ENCODE data around the gene TTC27.
"Not testable (repeated sequence)": the region's sequence is repeated elsewhere in the genome, so short reads cannot be mapped to it uniquely, and the experiment has no call there.

Gene TTC27

DNA sequence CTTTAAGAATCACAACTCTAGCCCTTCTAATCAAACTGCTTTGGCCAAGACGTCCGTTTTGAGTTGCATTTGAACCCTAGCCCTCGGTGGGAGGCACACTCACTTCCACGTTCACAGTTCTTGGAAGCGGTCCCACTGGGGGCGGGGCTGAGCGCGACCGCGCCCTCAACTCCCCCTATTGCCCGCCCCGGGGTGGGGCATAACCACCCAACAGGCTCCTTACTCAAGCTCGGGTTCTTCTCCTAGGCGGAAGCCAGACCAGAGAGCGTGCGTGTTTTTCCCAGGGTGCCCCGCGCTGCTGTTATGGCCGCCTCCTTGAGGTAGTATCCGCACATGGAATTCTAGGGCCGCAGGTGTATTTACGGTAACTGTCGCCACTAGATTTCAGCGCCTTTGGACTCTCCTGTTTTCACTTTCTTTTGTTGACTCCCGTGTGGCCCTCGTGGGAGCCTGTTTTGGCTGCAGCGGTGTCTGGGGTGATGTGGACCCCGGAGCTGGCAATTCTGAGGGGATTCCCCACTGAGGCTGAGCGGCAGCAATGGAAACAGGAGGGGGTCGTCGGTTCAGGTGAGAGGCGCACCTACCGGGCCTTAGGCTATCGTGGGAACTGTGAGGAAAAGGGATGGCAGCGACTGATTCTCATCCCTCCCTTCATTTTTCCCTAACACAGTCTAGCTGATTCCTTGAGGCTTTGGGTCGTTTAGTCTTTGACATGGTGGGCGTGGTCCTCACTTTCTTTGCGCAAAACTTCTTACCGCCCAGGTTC is at the start of gene TTC27:
TSS of gene TTC27 (plus strand) at position 237 of the 766 bp plus-strand sequence. CDS start at position 480, 243 bp downstream.
- peak; percentile 93 for DNase-seq

DNA sequence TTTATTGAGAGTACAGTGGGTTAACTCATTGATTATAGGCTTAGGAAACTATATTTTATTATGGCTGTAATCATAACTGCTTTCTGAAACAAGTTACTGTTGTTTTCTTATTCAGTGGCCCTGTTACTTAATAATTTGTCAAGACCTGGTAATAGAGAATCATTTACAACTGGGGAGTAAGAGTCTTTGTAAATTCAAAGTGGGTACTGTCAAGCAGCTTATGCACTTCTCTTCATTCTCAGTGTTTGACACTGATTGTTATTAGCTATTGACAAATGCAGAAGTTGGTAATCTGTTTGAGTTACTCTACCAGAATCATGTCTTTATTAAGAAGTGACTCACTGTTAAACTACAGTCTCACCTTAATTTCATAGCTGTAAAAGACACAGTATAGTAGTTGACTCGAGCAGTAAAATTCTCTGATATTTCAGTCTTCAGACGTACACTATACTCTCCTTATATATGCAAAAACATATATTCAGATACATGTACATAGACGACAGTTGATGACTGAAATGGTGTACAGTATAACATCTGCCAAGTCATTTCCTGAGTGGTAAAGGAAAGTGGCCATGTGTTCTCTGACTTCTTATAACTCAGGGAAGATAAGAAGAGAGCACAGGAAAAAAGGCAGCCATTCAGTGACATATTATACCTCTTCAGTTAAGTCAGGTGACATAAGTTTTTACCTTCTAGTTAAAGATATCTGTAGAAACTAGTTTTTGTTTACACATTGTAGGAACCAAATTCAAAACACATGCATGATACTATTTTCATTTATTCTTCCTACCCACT is 36.0 kb upstream of the TTC27 start:
- no peak for DNase-seq

DNA sequence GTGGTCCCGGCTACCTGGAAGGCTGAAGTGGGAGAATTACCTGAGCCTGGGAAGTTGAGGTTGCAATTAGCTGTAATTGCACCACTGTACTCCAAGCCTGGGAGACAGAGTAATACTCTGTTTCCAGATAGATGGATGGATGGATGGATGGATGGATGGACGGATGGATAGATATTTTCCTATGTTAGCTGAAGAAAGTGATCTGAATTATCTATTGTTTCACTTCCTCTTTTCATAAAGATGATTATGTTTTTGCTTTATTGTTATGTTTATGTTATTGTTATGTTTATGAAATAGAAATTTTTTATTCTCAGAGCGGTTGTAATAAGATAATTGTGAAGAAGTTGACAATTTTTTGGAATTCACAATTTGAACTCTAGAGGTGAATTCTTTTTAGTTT is 33.3 kb upstream of the TTC27 start:
- DNase-seq: no peak

DNA sequence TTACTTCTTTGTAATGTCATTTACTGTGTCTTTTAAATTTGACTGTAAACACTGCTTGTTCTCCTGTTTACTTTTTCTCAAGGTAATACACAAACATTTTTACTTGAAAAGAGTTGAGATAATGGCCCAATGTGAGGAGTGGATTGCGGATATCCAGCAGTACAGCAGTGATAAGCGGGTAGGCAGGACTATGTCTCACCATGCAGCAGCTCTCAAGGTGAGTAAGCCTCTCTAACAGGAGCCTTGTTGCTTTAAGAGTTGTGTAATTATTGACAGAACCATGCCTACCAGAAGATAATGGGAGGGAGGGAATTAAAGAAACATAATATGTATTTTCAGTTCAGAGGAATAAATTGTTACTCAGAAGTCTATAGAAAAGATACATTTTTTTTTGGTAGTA is 16.5 kb upstream of the TTC27 start:
- DNase-seq: no peak

DNA sequence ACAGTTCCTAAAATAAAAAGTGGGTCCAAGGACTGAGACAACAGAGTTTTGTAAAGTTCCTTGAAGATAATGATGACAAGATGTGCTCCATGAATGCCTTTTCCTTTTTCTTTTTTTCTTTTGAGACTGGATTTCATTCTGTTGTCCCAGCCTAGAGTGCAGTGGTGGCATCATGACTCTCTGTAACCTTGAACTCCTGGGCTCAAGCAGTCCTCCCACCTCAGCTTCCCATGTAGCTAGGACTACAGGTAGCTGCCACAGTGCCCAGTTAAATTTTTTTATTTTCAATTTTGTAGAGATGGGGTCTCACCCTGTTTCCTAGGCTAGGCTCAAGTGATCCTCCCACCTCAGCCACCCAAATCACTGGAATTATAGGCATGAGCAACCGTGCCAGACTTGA is 16.1 kb upstream of the TTC27 start:
- no peak for DNase-seq

DNA sequence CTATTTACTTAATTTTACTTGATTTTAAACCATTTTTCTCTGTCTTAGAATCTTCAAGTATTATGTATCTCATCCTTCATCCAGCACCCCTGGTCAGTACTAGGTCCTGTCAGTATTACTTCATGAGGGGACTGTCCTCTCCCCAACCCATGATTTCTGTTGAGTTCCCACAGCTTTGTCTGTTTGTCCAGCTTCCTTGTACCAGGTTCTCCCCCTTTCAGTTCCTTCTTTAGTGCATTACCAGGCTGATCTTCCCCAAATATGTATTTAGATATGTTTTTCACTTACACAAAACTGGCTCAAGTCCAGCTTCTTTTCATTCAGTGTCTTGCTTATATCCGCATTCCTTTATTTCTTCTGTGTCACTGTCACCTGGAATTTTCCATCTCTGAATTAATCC is 13.8 kb upstream of the TTC27 start:
- DNase-seq: no peak

DNA sequence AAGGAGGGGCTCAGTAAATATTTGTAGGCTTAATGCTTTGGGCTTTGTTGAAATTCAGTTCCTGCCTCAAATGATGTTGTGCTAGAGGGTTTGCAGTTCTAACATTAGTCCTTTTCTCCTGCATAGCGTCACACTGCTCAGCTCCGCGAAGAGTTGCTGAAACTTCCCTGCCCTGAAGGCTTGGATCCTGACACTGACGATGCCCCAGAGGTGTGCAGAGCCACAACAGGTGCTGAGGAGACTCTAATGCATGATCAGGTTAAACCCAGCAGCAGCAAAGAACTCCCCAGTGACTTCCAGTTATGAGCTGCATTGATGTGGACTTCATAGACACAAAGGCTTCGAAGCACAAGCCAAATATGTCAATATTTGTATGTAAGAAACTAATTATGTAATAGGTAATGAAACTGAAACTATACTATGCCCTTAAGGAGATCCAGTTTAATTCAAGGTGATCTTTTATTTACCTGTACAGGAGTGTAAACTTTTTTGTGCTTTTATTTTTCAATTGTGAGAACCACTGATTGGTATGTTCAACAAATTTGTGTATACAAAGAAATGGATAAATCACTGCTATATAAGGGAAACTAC is 10.2 kb upstream of the TTC27 start:
- DNase-seq: no peak

DNA sequence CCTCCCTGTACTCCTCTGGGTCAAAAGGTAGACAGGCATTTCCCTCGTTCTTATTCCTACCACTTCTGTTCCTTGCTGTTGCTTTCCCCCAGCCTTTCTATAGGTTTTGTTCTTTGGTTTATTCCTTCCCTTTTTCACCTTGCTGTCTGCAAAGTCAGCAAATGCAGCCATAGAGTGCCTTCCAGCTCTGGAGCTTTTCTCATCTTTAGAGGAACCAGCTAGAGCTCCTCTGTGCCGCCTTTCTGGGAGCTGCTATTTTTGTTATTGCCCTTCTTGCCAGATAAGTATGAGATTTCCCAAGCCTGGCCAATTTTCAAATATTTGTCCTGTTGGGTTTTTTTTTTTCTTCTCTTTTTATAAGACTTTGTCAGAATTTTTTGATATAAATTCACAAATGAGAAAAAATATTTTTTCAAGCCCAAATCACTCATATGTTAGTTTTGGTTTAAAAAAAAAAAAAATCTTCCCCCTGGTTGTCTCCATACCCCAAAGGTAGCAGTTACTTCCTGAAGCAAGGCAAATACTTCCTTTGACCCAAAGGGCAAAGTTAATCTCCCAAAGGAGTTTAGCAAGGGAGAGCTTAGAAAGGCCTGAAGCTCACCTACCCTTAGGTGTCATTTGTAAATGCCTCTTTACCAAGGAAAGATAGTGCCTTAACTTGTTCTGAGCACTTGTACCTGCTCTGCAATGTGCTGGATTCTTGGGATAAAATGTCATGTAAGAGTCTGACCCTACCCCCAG is 5.1 kb upstream of the TTC27 start:
- no peak for DNase-seq

DNA sequence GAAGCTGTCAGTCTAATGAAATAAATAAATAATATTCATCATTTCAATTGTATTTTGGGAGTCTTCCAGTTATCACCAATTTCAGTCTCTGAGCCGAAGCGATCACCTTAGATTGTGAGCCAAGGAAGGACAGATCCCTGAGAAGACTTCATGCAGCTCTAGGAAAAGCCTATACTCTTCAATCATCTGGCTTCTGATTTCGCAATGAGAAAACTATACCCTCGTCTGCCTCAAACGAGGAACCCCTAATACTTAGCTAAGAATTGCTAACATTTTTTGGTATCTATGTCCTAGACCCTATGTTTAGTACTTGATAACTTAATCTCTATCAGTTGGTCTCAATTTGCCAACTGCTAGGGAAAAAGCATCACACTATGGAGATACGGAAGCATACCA is 4.5 kb upstream of the TTC27 start:
- no peak for DNase-seq

DNA sequence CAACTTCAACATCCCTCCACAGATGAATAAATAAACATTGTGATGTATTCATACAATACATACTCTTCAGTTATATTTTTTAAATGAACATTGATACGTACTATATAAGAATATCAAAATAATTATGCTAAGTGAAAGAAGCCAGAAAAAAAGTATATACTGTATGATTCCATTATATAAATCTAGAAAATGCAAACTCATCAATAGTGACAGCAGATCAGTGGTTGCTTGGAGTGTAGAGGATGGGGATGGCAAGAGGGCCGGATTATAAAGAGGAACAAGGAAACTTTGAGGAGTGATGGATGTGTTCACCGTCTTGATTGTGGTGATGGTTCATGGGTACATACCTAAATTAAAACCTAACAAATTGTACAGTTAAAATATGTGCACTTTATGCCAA is 3.0 kb upstream of the TTC27 start:
- no peak for DNase-seq

DNA sequence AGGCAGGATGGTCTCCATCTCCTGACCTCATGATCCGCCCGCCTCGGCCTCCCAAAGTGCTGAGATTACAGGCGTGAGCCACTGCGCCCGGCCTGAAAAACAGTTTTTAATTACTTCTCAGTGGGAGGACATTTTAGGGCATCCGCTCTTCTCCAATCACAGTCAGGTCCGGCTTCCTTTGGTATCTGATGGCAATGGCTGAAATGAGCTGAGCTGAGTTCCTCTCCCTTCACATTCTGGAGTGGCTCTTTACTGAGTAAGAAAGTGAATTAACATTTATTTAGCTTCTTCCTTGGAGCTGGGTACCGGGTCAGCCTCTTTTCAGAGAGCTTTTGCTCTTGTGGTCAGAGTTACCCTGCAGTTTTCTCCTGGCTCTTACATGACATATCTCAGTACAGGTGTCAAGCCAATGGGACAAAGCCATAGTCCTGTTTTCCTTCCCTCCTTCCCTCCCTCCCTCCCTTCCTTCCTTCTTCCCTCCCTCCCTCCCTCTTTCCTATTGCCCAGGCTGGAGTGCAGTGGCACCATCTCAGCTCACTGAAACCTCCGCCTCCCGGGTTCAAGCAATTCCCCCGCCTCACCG is 1.1 kb upstream of the TTC27 start:
- DNase-seq: no peak

DNA sequence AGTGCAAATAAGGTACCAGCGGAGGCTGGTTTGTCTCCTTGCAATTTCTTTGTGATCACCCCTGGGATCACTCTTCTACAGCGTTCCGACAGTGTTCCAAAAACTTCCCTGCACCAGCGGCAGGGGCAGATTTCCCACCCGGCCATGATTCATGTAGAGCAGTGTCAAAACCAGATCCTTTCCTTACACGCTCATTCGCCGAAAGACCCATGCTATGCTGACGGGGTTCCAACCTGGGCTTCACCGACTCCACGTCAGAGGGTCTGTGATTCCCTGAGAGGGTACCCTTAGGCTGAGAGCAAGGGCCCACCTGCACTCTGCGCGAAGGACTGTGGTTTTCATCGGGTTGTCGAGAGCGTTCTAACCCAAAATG is 423 bp upstream of the TTC27 start:
- DNase-seq: peak; percentile 1

DNA sequence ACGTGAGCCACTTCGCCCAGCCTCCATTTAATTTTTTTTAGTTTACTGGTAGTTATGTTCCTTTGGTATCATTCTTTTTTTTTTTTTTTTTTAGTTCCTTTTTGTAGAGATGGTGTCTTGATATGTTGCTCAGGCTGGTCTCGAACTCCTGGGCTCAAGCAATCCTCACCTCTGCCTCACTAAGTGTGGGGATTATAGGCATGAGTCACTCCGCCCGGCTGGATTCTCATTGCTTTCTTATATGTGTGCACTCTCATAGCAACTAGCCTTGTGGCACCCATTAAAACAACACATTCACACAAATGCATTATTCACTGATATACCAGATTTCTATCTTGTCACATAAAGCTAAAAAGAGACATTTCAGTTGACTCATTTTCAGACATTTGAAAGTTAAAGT is 4.2 kb downstream of the TTC27 start:
- DNase-seq: no peak

DNA sequence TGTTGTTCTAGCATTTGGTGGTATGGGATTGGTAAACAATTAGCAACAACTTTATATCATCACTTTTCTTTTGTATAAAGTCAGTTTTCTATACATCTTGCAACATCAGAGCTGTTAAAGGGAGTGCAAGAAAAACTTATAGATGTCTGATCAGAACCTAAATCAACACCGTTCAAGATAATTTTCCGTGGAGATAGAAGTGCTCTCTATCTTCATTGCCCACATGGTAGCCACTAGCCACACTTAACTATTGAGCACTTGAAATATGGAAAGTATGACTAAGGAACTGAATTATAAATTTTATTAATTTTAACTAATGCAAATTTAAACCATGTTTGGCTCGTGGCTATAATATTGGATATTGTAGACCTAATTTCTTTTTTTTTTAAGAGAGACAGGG is 5.2 kb downstream of the TTC27 start:
- no peak for DNase-seq

DNA sequence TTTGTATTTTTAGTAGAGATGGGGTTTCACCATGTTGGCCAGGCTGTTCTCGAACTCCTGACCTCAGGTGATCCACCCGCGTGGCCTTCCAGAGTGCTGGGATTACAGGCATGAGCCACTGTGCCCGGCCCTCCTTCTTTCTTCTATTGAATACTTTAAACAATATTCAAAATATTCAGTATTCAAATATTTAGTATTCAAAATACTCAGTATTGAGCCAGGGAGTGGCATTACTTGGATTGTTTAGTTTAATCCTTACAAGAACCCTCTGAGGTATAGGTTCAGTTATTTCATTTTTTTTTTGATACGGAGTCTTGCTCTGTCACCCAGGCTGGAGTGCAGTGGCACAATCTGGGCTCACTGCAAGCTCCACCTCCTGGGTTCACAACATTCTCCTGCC is 10.7 kb downstream of the TTC27 start:
- not testable (repeated sequence) for DNase-seq

DNA sequence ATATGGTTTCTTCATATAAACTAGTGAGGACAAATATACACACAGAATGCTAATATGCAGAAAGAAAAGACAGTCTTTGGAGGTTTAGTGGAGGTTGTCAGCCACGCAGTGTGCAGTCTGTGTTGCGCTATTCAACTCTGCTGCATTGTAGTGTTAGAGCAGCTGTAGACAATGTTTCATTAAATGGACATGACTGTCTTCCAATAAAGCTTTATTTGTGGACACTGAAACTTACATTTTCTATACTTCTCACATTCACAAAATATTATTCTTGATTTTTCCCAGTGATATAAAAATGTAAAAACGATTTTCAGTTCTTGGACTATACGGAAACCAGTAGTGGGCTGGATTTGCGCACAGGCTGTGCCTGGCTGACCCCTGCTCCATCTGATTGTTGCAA is 13.3 kb downstream of the TTC27 start:
- no peak for DNase-seq

DNA sequence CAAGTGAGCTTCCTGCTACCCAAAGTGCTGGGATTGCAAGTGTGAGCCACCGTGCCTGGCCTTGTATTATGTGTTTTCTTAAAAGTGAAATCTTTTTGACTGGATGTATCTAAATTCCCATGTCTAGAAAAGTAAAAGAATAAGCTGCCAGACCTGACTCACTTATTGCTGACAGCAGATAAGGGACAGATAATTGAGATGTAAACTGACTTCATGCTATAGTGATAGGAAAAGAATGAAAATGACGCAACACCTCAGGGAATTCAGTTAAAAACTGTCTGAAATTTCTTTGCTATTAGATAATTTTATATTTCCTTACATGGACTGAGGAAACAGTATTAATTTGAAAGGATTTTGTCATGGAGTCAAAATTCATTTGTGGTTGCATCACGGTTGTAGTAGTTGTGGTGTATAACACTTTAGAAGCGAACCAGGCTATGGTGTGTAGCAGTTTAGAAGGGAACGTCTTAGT is 19.4 kb downstream of the TTC27 start:
- DNase-seq: no peak

DNA sequence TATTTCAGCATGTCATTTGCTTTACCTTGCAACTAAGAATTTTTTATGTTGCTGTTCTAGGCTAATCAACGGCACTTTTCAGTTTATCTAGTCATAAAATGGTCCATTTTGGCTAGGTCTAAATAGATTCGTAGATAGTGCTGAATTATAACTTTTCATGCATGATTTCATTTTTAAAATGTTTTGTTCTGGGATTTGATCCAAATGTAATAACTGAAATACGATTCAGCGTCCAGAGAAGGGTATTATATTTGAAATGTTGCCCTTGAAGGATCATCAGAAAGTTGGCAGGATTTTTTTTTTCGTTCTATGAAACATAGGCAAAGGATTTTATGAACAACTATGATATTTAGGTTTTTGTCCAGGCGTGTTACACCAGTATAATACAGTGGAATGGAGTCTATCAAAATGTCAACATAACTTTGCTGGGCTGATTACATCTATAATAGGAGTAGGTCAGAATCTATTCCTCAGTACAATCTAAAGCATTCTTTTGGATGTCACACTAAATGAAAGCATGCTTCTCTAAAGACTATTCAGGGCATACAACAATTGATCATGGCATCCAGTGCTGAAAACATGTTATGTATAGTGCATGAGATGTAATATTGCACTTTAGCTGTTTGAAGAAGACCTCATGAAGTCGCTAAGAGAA is 24.8 kb downstream of the TTC27 start:
- no peak for DNase-seq

DNA sequence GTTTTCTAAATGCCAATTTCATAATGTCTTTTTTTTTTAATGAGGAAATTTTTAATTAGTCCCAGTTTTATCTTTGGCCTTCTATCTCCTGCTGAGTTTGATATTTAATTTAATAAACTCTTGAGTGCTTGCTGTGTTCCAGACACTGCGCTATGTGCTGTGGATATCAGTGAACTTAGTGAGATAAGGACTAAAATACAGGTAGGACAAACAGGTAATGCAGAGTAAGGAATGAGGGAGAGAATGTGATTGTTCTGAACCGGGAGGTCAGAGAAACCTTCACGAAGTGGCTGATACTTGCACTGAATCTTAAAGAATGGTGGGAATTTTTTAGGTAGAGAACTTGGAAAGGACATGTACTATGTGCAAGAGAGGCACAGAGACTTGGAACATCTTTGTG is 28.2 kb downstream of the TTC27 start:
- no peak for DNase-seq

DNA sequence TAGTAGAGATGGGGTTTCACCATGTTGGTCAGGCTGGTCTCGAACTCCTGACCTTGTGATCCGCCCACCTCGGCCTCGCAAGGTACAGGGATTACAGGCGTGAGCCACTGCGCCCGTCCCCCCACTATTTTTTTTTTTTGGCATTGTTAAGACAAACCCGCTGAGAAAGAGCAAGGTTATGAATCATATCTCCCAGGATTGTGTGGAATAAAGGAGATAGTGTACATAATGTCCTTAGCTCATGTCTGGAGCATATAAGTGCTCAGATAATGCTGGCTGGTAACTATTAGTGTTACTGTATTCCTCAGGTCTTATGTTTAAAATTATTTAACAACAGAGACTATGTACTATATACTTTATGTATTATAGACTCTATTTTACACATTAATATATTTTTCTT is 36.0 kb downstream of the TTC27 start:
- no peak for DNase-seq

DNA sequence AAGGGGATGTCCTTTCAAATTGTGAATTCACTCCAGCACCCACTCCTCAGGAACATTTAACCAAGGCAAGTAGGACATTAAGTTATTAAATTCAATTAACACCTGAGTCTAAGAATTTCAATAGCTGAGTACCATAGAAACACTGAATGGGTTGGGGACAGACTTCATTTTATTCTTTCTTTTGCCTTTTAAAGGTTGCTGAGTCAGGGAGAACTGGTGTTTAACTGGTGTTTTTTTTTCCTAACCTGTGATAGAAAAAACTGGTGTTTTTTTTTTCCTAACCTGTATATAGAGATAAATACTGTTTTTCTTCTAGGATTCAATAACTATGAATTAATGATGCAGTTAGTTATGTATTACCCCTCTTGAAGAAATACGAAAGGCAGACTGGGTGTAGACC is 38.9 kb downstream of the TTC27 start:
- no peak for DNase-seq

DNA sequence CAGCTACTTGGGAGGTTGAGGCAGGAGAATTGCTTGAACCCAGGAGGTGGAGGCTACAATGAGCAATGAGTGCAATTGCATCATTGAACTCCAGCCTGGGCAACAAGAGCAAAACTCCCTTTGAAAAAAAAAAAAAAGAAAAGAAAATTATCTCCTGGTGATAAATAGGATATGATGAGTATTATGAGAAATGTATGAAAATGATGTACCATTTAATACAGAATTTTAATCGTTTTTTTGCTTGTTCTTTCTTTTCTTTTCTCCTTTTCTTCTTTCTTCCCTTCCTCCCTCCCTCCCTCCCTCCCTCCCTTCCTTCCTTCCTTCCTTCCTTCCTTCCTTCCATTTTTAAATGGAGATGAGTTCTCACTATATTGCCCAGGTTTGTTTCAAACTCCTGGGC is 40.4 kb downstream of the TTC27 start:
- no peak for DNase-seq

Measured in NCI-H2171 (cell line).